SU-DHL-6 (cell line): ENCODE results near the gene UBR4.

ENCODE experiments used
- H2AFZ ChIP-seq: fragments of 200-600 bp; sonication (generic); 2 replicates; pipeline ENCODE4 v1.6.1; 2014; ENCODE audit warnings: low read depth, mild to moderate bottlenecking, moderate library complexity, mixed read lengths, antibody characterized with exemption, low read length; ENCODE audit not compliant: severe bottlenecking
- H3F3A ChIP-seq: fragments of 200-600 bp; shearing (Covaris generic); 2 replicates; pipeline ENCODE4 v1.6.0; 2016; ENCODE audit warnings: antibody characterized with exemption, mild to moderate bottlenecking; ENCODE audit not compliant: insufficient read depth
- H3K27ac ChIP-seq: fragments of 200-600 bp; sonication (generic); 2 replicates; pipeline ENCODE4 v1.5.1; 2016; ENCODE audit warnings: low read depth, mild to moderate bottlenecking, low read length, moderate library complexity, mixed read lengths
- H3K27me3 ChIP-seq: fragments of 200-600 bp; sonication (generic), shearing (Covaris generic); 2 replicates; pipeline ENCODE4 v1.6.0; 2014; ENCODE audit warnings: mild to moderate bottlenecking, low read length
- H3K36me3 ChIP-seq: fragments of 200-600 bp; sonication (generic); 2 replicates; pipeline ENCODE4 v1.6.1; 2014; ENCODE audit warnings: mild to moderate bottlenecking, low read length, mixed read lengths
- H3K4me2 ChIP-seq: fragments of 300-600, 200-600 bp; shearing (Covaris generic), sonication (generic); 2 replicates; pipeline ENCODE4 v1.6.0; 2014; ENCODE audit warnings: low read length, low read depth, mild to moderate bottlenecking; ENCODE audit not compliant: poor library complexity, severe bottlenecking
- H3K4me3 ChIP-seq: fragments of 200-600 bp; sonication (generic); 2 replicates; pipeline ENCODE4 v1.5.1; 2014; ENCODE audit warnings: antibody characterized with exemption, low read length, mild to moderate bottlenecking, mixed read lengths; ENCODE audit not compliant: insufficient read depth, poor library complexity, severe bottlenecking
- H3K79me2 ChIP-seq: fragments of 200-600 bp; sonication (generic); 2 replicates; pipeline ENCODE4 v1.6.1; 2014; ENCODE audit warnings: mild to moderate bottlenecking, low read length, moderate library complexity; ENCODE audit not compliant: insufficient read depth
- H3K9ac ChIP-seq: fragments of 200-600 bp; sonication (generic); 2 replicates; pipeline ENCODE4 v1.7.0; 2014; ENCODE audit warnings: mild to moderate bottlenecking, low read length
- H3K9me2 ChIP-seq: fragments of 200-600 bp; sonication (generic); replicated peaks from 2 replicates; pipeline ENCODE4 v1.6.1; 2014; ENCODE audit warnings: low read length; ENCODE audit not compliant: insufficient read depth
- H3K9me3 ChIP-seq: fragments of 200-600 bp; sonication (generic); 2 replicates; pipeline ENCODE4 v1.6.1; 2014; ENCODE audit warnings: low read length, mixed read lengths; ENCODE audit not compliant: insufficient read depth
- H4K20me1 ChIP-seq: fragments of 200-600 bp; sonication (generic); 2 replicates; pipeline ENCODE4 v1.6.1; 2014; ENCODE audit warnings: low read depth, mild to moderate bottlenecking, antibody characterized with exemption, low read length, moderate library complexity, mixed read lengths
- CTCF ChIP-seq: fragments of 200-600 bp; sonication (generic); IDR thresholded peaks from one replicate; pipeline ENCODE4 v1.5.1; 2017; ENCODE audit warnings: antibody characterized with exemption, mild to moderate bottlenecking, low read length, moderate library complexity; ENCODE audit not compliant: insufficient read depth, poor library complexity, severe bottlenecking
- EZH2phosphoT487 ChIP-seq: fragments of 200-600 bp; sonication (generic), shearing (Covaris generic); conservative IDR thresholded peaks from 2 replicates; pipeline ENCODE4 v1.6.1; 2018; ENCODE audit warnings: mild to moderate bottlenecking, antibody characterized with exemption, low read length, moderate library complexity, mixed read lengths

UBR4 gene

GRCh38 chr1:19061798-19062197 lies 148.3 kb downstream of the UBR4 start:
- H3K9me3 ChIP-seq, result no peaks in the 10 kb centered on the region; the same call in 1 of the 2 replicates
- H3K9ac ChIP-seq, result no peak overlapping the region
- H4K20me1 ChIP-seq, result no peaks in the 10 kb centered on the region
- TF ChIP-seq CTCF (no peak), EZH2phosphoT487 (no peak)
- H3K4me3 ChIP-seq, result no peak overlapping the region
- H3K27me3 ChIP-seq, result no peaks in the 10 kb centered on the region
- no peaks in the 10 kb centered on the region for H3K36me3 ChIP-seq
- H3K9me2 ChIP-seq, result no peaks in the 10 kb centered on the region
- no peak overlapping the region for H3K4me2 ChIP-seq
- H2AFZ ChIP-seq, result no peak overlapping the region
- H3K79me2 ChIP-seq, result no peaks in the 10 kb centered on the region
- no peaks in the 10 kb centered on the region for H3F3A ChIP-seq
- H3K27ac ChIP-seq, result no peak overlapping the region

GRCh38 chr1:19061343-19061742 lies 148.7 kb downstream of the UBR4 start:
- Histone ChIP-seq H3K27me3 (no peaks in the 10 kb centered on the region), H3K36me3 (no peaks in the 10 kb centered on the region), H3K27ac (no peak overlapping the region), H3F3A (no peaks in the 10 kb centered on the region), H3K4me3 (no peak overlapping the region), H3K4me2 (no peak overlapping the region), H3K9ac (no peak overlapping the region), H3K9me3 (no peaks in the 10 kb centered on the region; the same call in 1 of the 2 replicates), H3K79me2 (no peaks in the 10 kb centered on the region), H2AFZ (no peak overlapping the region), H3K9me2 (no peaks in the 10 kb centered on the region), H4K20me1 (no peaks in the 10 kb centered on the region)
- no peak for TF ChIP-seq CTCF
- TF ChIP-seq EZH2phosphoT487, result no peak

GRCh38 chr1:19059773-19060172 lies 150.3 kb downstream of the UBR4 start:
- Histone ChIP-seq H3K27me3 (no peaks in the 10 kb centered on the region), H2AFZ (no peak overlapping the region), H3K4me3 (no peak overlapping the region), H4K20me1 (no peaks in the 10 kb centered on the region), H3K9me3 (no peaks in the 10 kb centered on the region; the same call in 1 of the 2 replicates), H3K4me2 (no peak overlapping the region), H3F3A (no peaks in the 10 kb centered on the region), H3K9me2 (no peaks in the 10 kb centered on the region), H3K27ac (no peak overlapping the region), H3K79me2 (no peaks in the 10 kb centered on the region), H3K36me3 (no peaks in the 10 kb centered on the region), H3K9ac (no peak overlapping the region)
- TF ChIP-seq EZH2phosphoT487 (no peak), CTCF (no peak)
